Activated CD8-positive, alpha-beta T cell treated with anti-CD3 and anti-CD28 coated beads for 36 hours (primary cell): ENCODE results near the gene HTRA1. TPM values are rescaled to one million over a fixed set of nuclear protein-coding genes. Genes with fewer than 3 reads are reported as not detected.

ENCODE experiments used
- ATAC-seq: fragments of 200-7000 bp; cut with Tn5 transposase; one replicate; pipeline ENCODE4 v1.10.0; 2021; ENCODE audit warnings: mild to moderate bottlenecking, moderate library complexity
- CTCF ChIA-PET: fragments of 350-600 bp; sonication (Branson Sonifier 250); formaldehyde crosslinking; loops from one replicate; lab custom pipeline; 2021; ENCODE audit warnings: antibody characterized with exemption; lab: Charles Lee
- POLR2A ChIA-PET: fragments of 350-600 bp; sonication (Branson Sonifier 250); formaldehyde crosslinking; loops from one replicate; lab custom pipeline; 2021; ENCODE audit warnings: antibody characterized with exemption; lab: Charles Lee
- DNase-seq: peaks from one replicate; pipeline ENCODE4 v3.0.0-alpha.2; 2020
- H3K27ac Mint-ChIP-seq: one replicate; pipeline ENCODE4 v1.8.0; 2021; ENCODE audit warnings: mild to moderate bottlenecking, mixed read lengths
- H3K27me3 Mint-ChIP-seq: one replicate; pipeline ENCODE4 v1.8.0; 2021; ENCODE audit warnings: mixed read lengths
- H3K36me3 Mint-ChIP-seq: one replicate; pipeline ENCODE4 v1.8.0; 2021; ENCODE audit warnings: low read depth, mixed read lengths
- H3K4me1 Mint-ChIP-seq: one replicate; pipeline ENCODE4 v1.8.0; 2021; ENCODE audit warnings: low read depth, mixed read lengths
- H3K4me3 Mint-ChIP-seq: one replicate; pipeline ENCODE4 v1.8.0; 2021; ENCODE audit warnings: mild to moderate bottlenecking, moderate library complexity, mixed read lengths
- H3K9me3 Mint-ChIP-seq: one replicate; pipeline ENCODE4 v1.8.0; 2021; ENCODE audit warnings: mixed read lengths
- intact Hi-C: fragments of 100-400 bp; cut with micrococcal nuclease; formaldehyde crosslinking; loops from one replicate; pipeline ENCODE4 v1.10.0; 2022
- microRNA-seq: library from miRNA; unstranded; fragments of <30 nt; microRNA quantifications from one replicate; pipeline ENCODE4 v1.2.0, GENCODE V29; 2022; ENCODE audit warnings: borderline microRNAs expressed, borderline replicate concordance
- total RNA-seq, 2 experiments: library from RNA; stranded (reverse); gene quantifications; one replicate each; pipeline ENCODE4 v1.2.3, GENCODE V29; 2021
- TF ChIP-seq, protein P1 (sequence below): fragments of 200-600 bp; IDR thresholded peaks from one replicate; pipeline ENCODE4 v1.8.0; 2022; ENCODE audit warnings: antibody characterized with exemption, mild to moderate bottlenecking

Gene HTRA1
- total RNA-seq, 2 experiments from 2014 or later = not detected

DNA sequence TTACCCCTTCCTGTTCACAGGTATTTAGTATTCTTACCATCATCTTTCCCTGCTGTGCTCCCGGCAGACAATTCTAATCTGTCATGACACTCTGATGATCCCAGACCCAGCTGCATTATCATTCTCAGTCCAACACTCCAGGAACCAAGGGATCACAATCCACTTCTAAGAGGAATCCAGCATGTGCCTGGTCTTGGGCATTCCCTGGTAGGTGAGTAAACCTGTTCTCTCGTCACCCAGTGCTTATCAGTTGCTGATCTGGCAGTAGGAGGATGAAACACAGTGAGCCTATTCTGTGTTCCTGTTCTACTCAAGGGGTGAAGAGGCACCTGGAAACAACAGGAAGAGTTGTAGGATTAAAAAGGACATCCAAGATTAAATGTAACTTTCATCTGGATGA lies 97.9 kb downstream of the HTRA1 start:
- DNase-seq = no peak
- TF ChIP-seq, protein P1, sequence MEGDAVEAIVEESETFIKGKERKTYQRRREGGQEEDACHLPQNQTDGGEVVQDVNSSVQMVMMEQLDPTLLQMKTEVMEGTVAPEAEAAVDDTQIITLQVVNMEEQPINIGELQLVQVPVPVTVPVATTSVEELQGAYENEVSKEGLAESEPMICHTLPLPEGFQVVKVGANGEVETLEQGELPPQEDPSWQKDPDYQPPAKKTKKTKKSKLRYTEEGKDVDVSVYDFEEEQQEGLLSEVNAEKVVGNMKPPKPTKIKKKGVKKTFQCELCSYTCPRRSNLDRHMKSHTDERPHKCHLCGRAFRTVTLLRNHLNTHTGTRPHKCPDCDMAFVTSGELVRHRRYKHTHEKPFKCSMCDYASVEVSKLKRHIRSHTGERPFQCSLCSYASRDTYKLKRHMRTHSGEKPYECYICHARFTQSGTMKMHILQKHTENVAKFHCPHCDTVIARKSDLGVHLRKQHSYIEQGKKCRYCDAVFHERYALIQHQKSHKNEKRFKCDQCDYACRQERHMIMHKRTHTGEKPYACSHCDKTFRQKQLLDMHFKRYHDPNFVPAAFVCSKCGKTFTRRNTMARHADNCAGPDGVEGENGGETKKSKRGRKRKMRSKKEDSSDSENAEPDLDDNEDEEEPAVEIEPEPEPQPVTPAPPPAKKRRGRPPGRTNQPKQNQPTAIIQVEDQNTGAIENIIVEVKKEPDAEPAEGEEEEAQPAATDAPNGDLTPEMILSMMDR = no peak
- Mint-ChIP-seq H3K36me3 (no peaks in the 10 kb centered on the region), H3K27me3 (peaks cover 14% of the 10 kb centered on the region), H3K9me3 (no peaks in the 10 kb centered on the region), H3K27ac (no peak overlapping the region), H3K4me1 (peaks cover 24% of the 10 kb centered on the region), H3K4me3 (no peak overlapping the region)
- intact Hi-C loops = loop anchor here (5.0 kb wide), 1 partner anchor 42 kb away; no protein-coding TSS in a partner anchor
- ATAC-seq = no peak
- POLR2A ChIA-PET = no interaction called here
- CTCF ChIA-PET = interaction anchor here (1.1 kb wide), 1 partner anchor 658 kb away, joined by 3 read pairs; no protein-coding TSS in a partner anchor

DNA sequence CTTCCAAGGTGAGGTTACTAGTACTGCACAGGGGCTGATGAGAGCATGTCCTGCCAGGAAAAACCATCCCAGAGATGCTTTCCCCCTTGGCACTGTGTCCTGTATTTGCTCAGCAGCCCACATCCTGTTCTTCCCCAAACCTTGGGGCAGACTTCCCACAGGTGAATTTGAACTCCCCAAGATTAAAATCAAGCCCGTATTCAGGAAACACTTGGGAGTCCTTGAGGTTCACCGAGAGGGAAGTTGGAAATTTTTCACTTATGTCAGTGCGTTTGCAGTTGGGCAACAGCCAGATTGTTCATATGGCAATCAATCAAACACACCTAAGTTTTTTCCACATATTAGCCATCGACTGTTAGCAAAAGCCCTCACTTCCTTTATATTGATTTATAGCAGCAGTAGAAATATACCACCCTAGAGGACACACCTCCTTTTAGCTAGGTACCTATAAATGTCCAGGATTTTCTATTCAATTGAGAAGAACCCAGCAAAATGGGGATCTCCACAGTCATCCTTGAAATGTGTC lies 99.0 kb downstream of the HTRA1 start, which contains the start of gene DMBT1:
Gene DMBT1, plus strand, starts transcription at position 476 of the 526 bp plus-strand sequence. Its CDS starts 17 bp downstream, at position 493.
- H3K36me3 Mint-ChIP-seq = no peaks in the 10 kb centered on the region

DNA sequence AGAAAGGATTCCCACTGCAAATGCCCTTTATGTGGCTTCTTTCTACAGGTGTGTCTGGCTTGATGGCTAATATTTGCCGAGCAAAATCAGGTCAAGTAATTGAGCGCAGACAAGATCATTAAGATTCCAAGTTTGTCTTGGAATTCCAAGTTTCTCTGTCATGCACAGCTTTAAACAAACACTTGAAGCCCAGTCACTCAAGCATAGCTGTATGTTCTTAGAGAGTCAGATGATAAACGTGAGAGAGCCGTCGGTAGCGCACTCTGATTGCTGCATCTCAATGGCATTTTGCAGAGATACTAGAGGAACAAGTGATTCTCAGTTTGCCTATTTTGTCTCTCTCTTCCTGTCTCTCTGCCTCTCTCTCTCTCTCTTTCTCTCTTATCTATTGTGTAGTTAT lies 99.9 kb downstream of the HTRA1 start:
- Mint-ChIP-seq H3K27me3 (peaks cover 22% of the 10 kb centered on the region), H3K9me3 (no peaks in the 10 kb centered on the region), H3K27ac (no peak overlapping the region), H3K36me3 (no peaks in the 10 kb centered on the region), H3K4me1 (peaks cover 24% of the 10 kb centered on the region), H3K4me3 (no peak overlapping the region)
- intact Hi-C loops = loop anchor here (10.0 kb wide), 1 partner anchor 106 kb away; the partner anchor contains the start of gene ARMS2
- ATAC-seq = no peak
- DNase-seq = no peak
- ChIA-PET CTCF (interaction anchor here (1.1 to 2.9 kb wide), 2 partner anchors 47 to 263 kb away, joined by 3 to 10 read pairs; no protein-coding TSS in a partner anchor), POLR2A (interaction anchor here (0.8 kb wide), 1 partner anchor 20 kb away, joined by 3 read pairs; no protein-coding TSS in a partner anchor)
- TF ChIP-seq, protein P1 = no peak

More for the DNA sequence above, 99.0 kb downstream of the HTRA1 start, which contains the start of gene DMBT1:
- POLR2A ChIA-PET = no interaction called here
- Mint-ChIP-seq H3K4me1 (peaks cover 24% of the 10 kb centered on the region), H3K27me3 (peaks cover 17% of the 10 kb centered on the region), H3K9me3 (no peaks in the 10 kb centered on the region), H3K4me3 (no peak within 1 kb of the TSS), H3K27ac (no peak within 1 kb of the TSS)
- intact Hi-C loops = loop anchor here (10.0 kb wide), 1 partner anchor 106 kb away; the partner anchor contains the start of gene ARMS2
- TF ChIP-seq, protein P1 = no peak
- ATAC-seq (no peak), DNase-seq (no peak)
- CTCF ChIA-PET = no interaction called here

DNA sequence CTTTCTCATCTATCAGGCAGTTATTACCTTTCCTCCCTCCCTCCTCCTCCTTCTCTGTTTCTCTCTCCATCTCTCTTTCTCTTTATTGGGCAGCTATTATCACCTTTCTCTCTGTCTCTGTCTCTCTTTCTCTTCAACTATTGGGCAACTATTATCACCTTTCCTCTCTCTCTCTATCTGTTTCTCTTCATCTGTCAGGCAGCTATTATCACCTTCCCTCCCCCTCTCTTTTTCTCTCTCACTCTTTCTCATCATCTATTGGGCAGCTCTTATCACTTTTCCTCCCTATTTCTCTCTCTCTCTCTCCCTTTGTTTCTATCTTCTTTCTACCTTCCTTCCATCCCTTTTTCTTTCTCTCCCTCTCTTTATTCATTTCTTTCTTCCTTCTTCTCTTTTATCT lies 100.4 kb downstream of the HTRA1 start:
- intact Hi-C loops = loop anchor here (10.0 kb wide), 1 partner anchor 107 kb away; the partner anchor contains the start of gene ARMS2
- H3K9me3 Mint-ChIP-seq = no peaks in the 10 kb centered on the region
- peaks cover 24% of the 10 kb centered on the region for H3K4me1 Mint-ChIP-seq
- H3K36me3 Mint-ChIP-seq = no peaks in the 10 kb centered on the region
- H3K27me3 Mint-ChIP-seq = peaks cover 22% of the 10 kb centered on the region
- H3K27ac Mint-ChIP-seq = no peak overlapping the region
- CTCF ChIA-PET = interaction anchor here (1.1 to 2.9 kb wide), 2 partner anchors 47 to 263 kb away, joined by 3 to 10 read pairs; no protein-coding TSS in a partner anchor
- no peak for ATAC-seq
- DNase-seq = no peak
- H3K4me3 Mint-ChIP-seq = no peak overlapping the region
- TF ChIP-seq, protein P1 = no peak
- POLR2A ChIA-PET = interaction anchor here (0.8 kb wide), 1 partner anchor 21 kb away, joined by 3 read pairs; no protein-coding TSS in a partner anchor

Small RNA genes lying within 50 kb of the gene (microRNA-seq; reads per million reads assigned to microRNA genes)
- 0.91 reads per million for gene MIR3941

Other genes with a start within 250 kb of the HTRA1 start
- gene BTBD16, start 190.3 kb upstream of the HTRA1 start, total RNA-seq = not detected
- 10 to 100 TPM; 17.0 to 17.4 TPM for gene PLEKHA1, start 86.8 kb upstream of the HTRA1 start, total RNA-seq
- not detected for gene ARMS2, start 6.9 kb upstream of the HTRA1 start, total RNA-seq
- not detected for gene DMBT1, start 99.2 kb downstream of the HTRA1 start, total RNA-seq
- not detected for gene C10orf120, start 238.3 kb downstream of the HTRA1 start, total RNA-seq